GM23338 (cell line): ENCODE measurements around the gene CCDC32. TPM values are rescaled to one million over a fixed set of nuclear protein-coding genes. Genes with fewer than 3 reads are reported as not detected.

Experiments used
- ATAC-seq: fragments of 200-7000 bp; cut with Tn5 transposase; 3 replicates; pipeline ENCODE4 v1.9.1; 2020
- DNase-seq: peaks from one replicate; pipeline ENCODE4 v3.0.0-alpha.2; 2015; ENCODE audit warnings: low spot score
- H2AFZ ChIP-seq: fragments of 200-600 bp; sonication (generic); 2 replicates; pipeline ENCODE4 v1.8.0; 2016; ENCODE audit warnings: antibody characterized with exemption, mild to moderate bottlenecking, moderate library complexity
- H3F3A ChIP-seq: fragments of 200-600 bp; sonication (generic); replicated peaks from 2 replicates; pipeline ENCODE4 v1.8.0; 2017; ENCODE audit warnings: antibody characterized with exemption, mixed run types, low read depth
- H3K27ac ChIP-seq: fragments of 200-600 bp; sonication (generic); 2 replicates; pipeline ENCODE4 v1.6.1; 2016; ENCODE audit warnings: low read depth
- H3K27me3 ChIP-seq: fragments of 200-600 bp; sonication (generic); 2 replicates; pipeline ENCODE4 v1.8.0; 2016; ENCODE audit warnings: mild to moderate bottlenecking, mixed run types, moderate library complexity; ENCODE audit not compliant: insufficient read depth
- H3K36me3 ChIP-seq: fragments of 200-600 bp; sonication (generic); 2 replicates; pipeline ENCODE4 v1.8.0; 2016; ENCODE audit warnings: mild to moderate bottlenecking; ENCODE audit not compliant: insufficient read depth
- H3K4me1 ChIP-seq: fragments of 200-600 bp; sonication (generic); 2 replicates; pipeline ENCODE4 v1.8.0; 2016; ENCODE audit warnings: mild to moderate bottlenecking, moderate library complexity; ENCODE audit not compliant: insufficient read depth
- H3K4me2 ChIP-seq: fragments of 200-600 bp; sonication (generic); 2 replicates; pipeline ENCODE4 v1.7.1; 2017; ENCODE audit warnings: mixed run types
- H3K4me3 ChIP-seq: fragments of 200-600 bp; sonication (generic); 2 replicates; pipeline ENCODE4 v1.6.1; 2016; ENCODE audit warnings: mixed run types
- H3K79me2 ChIP-seq: fragments of 200-600 bp; sonication (generic); replicated peaks from 2 replicates; pipeline ENCODE4 v1.8.0; 2017; ENCODE audit warnings: mild to moderate bottlenecking; ENCODE audit not compliant: insufficient read depth
- H3K9me2 ChIP-seq: fragments of 200-600 bp; sonication (generic); 2 replicates; pipeline ENCODE4 v1.8.0; 2017; ENCODE audit not compliant: insufficient read depth
- H4K20me1 ChIP-seq: fragments of 200-600 bp; sonication (generic); replicated peaks from 2 replicates; pipeline ENCODE4 v1.8.0; 2017; ENCODE audit warnings: mild to moderate bottlenecking; ENCODE audit not compliant: insufficient read depth
- H3K27ac Mint-ChIP-seq: 2 replicates; pipeline ENCODE4 v1.8.0; 2020; ENCODE audit warnings: inconsistent platforms, mild to moderate bottlenecking, moderate library complexity, mixed read lengths
- H3K27me3 Mint-ChIP-seq: 3 replicates; pipeline ENCODE4 v1.8.0; 2022; ENCODE audit warnings: low read depth, mild to moderate bottlenecking, moderate library complexity, mixed read lengths, inconsistent platforms; ENCODE audit not compliant: insufficient read depth, poor library complexity
- H3K36me3 Mint-ChIP-seq: 3 replicates; pipeline ENCODE4 v1.8.0; 2021; ENCODE audit warnings: low read depth, mild to moderate bottlenecking, inconsistent platforms, moderate library complexity, mixed read lengths
- H3K4me1 Mint-ChIP-seq: 3 replicates; pipeline ENCODE4 v1.8.0; 2020; ENCODE audit warnings: mild to moderate bottlenecking, inconsistent platforms, mixed read lengths
- H3K4me3 Mint-ChIP-seq: 3 replicates; pipeline ENCODE4 v1.8.0; 2021; ENCODE audit warnings: moderate library complexity, mild to moderate bottlenecking, inconsistent platforms, mixed read lengths
- H3K9me3 Mint-ChIP-seq: 3 replicates; pipeline ENCODE4 v1.8.0; 2020; ENCODE audit warnings: moderate library complexity, mild to moderate bottlenecking, inconsistent platforms, mixed read lengths
- CREB1 ChIP-seq: fragments of 250-450 bp; sonication (Bioruptor Pico); IDR thresholded peaks from 2 replicates; pipeline ENCODE4 v1.5.0; 2020; ENCODE audit warnings: low read depth, mild to moderate bottlenecking, moderate library complexity
- CTCF ChIP-seq, 2 experiments: fragments of 200-600 bp in 1 of 2; sonication (generic) in 1 of 2; conservative IDR thresholded peaks; 2 replicates each; pipeline versions ENCODE4 v1.5.1 to v1.6.1; 2016 to 2017; ENCODE audit warnings: antibody characterized with exemption in 2 of 2, low read depth in 2 of 2, mild to moderate bottlenecking in 2 of 2, moderate library complexity in 1 of 2
- ETS1 ChIP-seq: IDR thresholded peaks from 2 replicates; pipeline ENCODE4 v1.6.1; 2016; ENCODE audit warnings: antibody characterized with exemption
- EZH2 ChIP-seq: fragments of 200-600 bp; sonication (generic); IDR thresholded peaks from one replicate; pipeline ENCODE4 v1.8.0; 2017; ENCODE audit warnings: antibody characterized with exemption, mild to moderate bottlenecking, low read depth; ENCODE audit not compliant: unreplicated experiment
- JUNB ChIP-seq: IDR thresholded peaks from one replicate; pipeline ENCODE4 v1.6.1; 2016; ENCODE audit warnings: antibody characterized with exemption; ENCODE audit not compliant: unreplicated experiment
- NANOG ChIP-seq: IDR thresholded peaks from 2 replicates; pipeline ENCODE4 v1.6.1; 2016; ENCODE audit warnings: antibody characterized with exemption, borderline replicate concordance
- POLR2AphosphoS5 ChIP-seq: IDR thresholded peaks from 2 replicates; pipeline ENCODE4 v1.6.1; 2016; ENCODE audit warnings: antibody characterized with exemption, low read depth
- REST ChIP-seq: IDR thresholded peaks from one replicate; pipeline ENCODE4 v1.6.1; 2018; ENCODE audit warnings: antibody characterized with exemption; ENCODE audit not compliant: unreplicated experiment
- STAT1 ChIP-seq: IDR thresholded peaks from one replicate; pipeline ENCODE4 v1.6.1; 2016; ENCODE audit warnings: antibody characterized with exemption; ENCODE audit not compliant: unreplicated experiment
- ZNF114 ChIP-seq: fragments of 250-450 bp; sonication (Bioruptor Pico); IDR thresholded peaks from 2 replicates; pipeline ENCODE4 v1.5.0; 2020; ENCODE audit warnings: mild to moderate bottlenecking, moderate library complexity
- ZNF331 ChIP-seq: fragments of 250-450 bp; sonication (Bioruptor Pico); IDR thresholded peaks from 2 replicates; pipeline ENCODE4 v1.5.0; 2020; ENCODE audit warnings: low read depth, mild to moderate bottlenecking, moderate library complexity
- polyA plus RNA-seq: library from polyadenylated mRNA; unstranded; fragments of >200 nt; fragmentation: Nextera tagmentation; extraction: Ambion mirVana; gene quantifications from 2 replicates; pipeline ENCODE4 v1.2.1, GENCODE V29; 2016
- total RNA-seq: library from RNA; depleted of rRNA; stranded (reverse); fragments of >200 nt; shearing (Covaris generic); gene quantifications from 2 replicates; pipeline ENCODE4 v1.2.3, GENCODE V29; 2014

The CCDC32 gene
- total and polyA plus RNA-seq, 2 experiments from 2014 or later = 13.8 to 15.4 TPM

GRCh38 chr15:40584191-40584590 is 19.3 kb upstream of the CCDC32 start (continued):
- TF ChIP-seq CTCF (conservative IDR thresholded peaks at IDR 0.05; ENCODE audit: low read depth in 2 of 2) (no peak), REST (no peak), EZH2 (no peak)

- DNase-seq = peak; percentile 77
- H3K27me3 Mint-ChIP-seq = no peaks in the 10 kb centered on the region
- H3K4me2 ChIP-seq = no peak overlapping the region
- TF ChIP-seq CREB1 (CRISPR knock-in tag) (no peak), NANOG (no peak), JUNB (no peak), ZNF114 (CRISPR knock-in tag) (no peak), EZH2 (no peak), POLR2AphosphoS5 (no peak), STAT1 (no peak), ZNF331 (CRISPR knock-in tag) (no peak), CTCF (conservative IDR thresholded peaks at IDR 0.05; ENCODE audit: low read depth in 2 of 2) (no peak), ETS1 (no peak)
These were observed 17.9 kb upstream of the CCDC32 start for GRCh38 chr15:40582726-40583246.

More at GRCh38 chr15:40582726-40583246, 17.9 kb upstream of the CCDC32 start:
- H3K79me2 ChIP-seq = no peaks in the 10 kb centered on the region
- H3K4me1 ChIP-seq = no peaks in the 10 kb centered on the region
- peak; percentile 81 for ATAC-seq
- no peaks in the 10 kb centered on the region for H3F3A ChIP-seq
- no peak overlapping the region for H3K4me3 Mint-ChIP-seq
- H3K4me1 Mint-ChIP-seq = peaks cover 2% of the 10 kb centered on the region; the same call in 2 of the 3 replicates
- no peaks in the 10 kb centered on the region for H3K9me3 Mint-ChIP-seq
- H3K27ac ChIP-seq = no peak overlapping the region
- no peaks in the 10 kb centered on the region for H3K9me2 ChIP-seq
- H3K27ac Mint-ChIP-seq = no peak overlapping the region
- no peaks in the 10 kb centered on the region for H3K27me3 ChIP-seq
- H4K20me1 ChIP-seq = no peaks in the 10 kb centered on the region
- H3K36me3 ChIP-seq = no peaks in the 10 kb centered on the region
- no peak overlapping the region for H2AFZ ChIP-seq
- H3K4me3 ChIP-seq = no peak overlapping the region
- no peaks in the 10 kb centered on the region for H3K36me3 Mint-ChIP-seq
